HEK293 (cell line): Measurements from ENCODE around the gene FMNL1.
A peak's percentile ranks its signal among the peaks of the same experiment; 100 is the strongest.
"Not testable (repeated sequence)": the region's sequence is repeated elsewhere in the genome, so short reads cannot be mapped to it uniquely, and the experiment has no call there.

ENCODE experiments used
- CTCF ChIA-PET: fragments of 350-600 bp; formaldehyde crosslinking; extraction: SDS; loops from one replicate; lab custom pipeline; 2021; ENCODE audit warnings: antibody characterized with exemption; lab: Yijun Ruan, JAX
- POLR2A ChIA-PET: fragments of 300-600 bp; formaldehyde crosslinking; extraction: SDS; loops from one replicate; lab custom pipeline; 2020; ENCODE audit warnings: antibody characterized with exemption, inconsistent platforms; lab: Yijun Ruan, JAX
- H3K27ac ChIP-seq: fragments of 200-500 bp; sonication (Bioruptor generic); 2 replicates; pipeline ENCODE4 v1.5.1; 2014; ENCODE audit warnings: low read depth, low read length, control low read depth, inconsistent platforms; ENCODE audit errors: extremely low read depth
- H3K36me3 ChIP-seq, 2 experiments: fragments of 200-500 bp in 1 of 2; sonication (Bioruptor generic) in 1 of 2; 1 replicate in 1 of 2; 2 replicates in 1 of 2; pipeline ENCODE4 v1.5.1; 2014 to 2017; ENCODE audit warnings: inconsistent platforms in 2 of 2, low read length in 2 of 2; ENCODE audit not compliant: control insufficient read depth in 2 of 2, insufficient read depth in 1 of 2
- H3K4me1 ChIP-seq: fragments of 200-500 bp; sonication (Bioruptor generic); 2 replicates; pipeline ENCODE4 v1.5.1; 2014; ENCODE audit warnings: mild to moderate bottlenecking, low read length, inconsistent platforms; ENCODE audit not compliant: control insufficient read depth, insufficient read depth
- H3K4me3 ChIP-seq: 2 replicates; pipeline ENCODE4 v1.5.1; 2011; ENCODE audit warnings: low read depth, mild to moderate bottlenecking, control low read depth, low read length, moderate library complexity
- H3K9me3 ChIP-seq: fragments of 200-500 bp; sonication (Bioruptor generic); 2 replicates; pipeline ENCODE4 v1.5.1; 2014; ENCODE audit warnings: low read depth, low read length, inconsistent platforms; ENCODE audit not compliant: control insufficient read depth, insufficient read depth
- GLIS1 ChIP-seq: fragments of 450-650 bp; formaldehyde crosslinking; IDR thresholded peaks from 2 replicates; pipeline ENCODE4 v1.5.1; 2016; ENCODE audit warnings: missing biosample characterization, missing genetic modification characterization
- IKZF3 ChIP-seq: fragments of 450-650 bp; IDR thresholded peaks from 2 replicates; pipeline ENCODE4 v1.5.0; 2018; ENCODE audit warnings: missing biosample characterization, mild to moderate bottlenecking, missing genetic modification characterization, moderate library complexity
- ZBTB17 ChIP-seq: fragments of 450-650 bp; formaldehyde crosslinking; IDR thresholded peaks from 2 replicates; pipeline ENCODE4 v1.5.1; 2016; ENCODE audit warnings: missing biosample characterization, missing genetic modification characterization
- ZIC2 ChIP-seq: fragments of 450-650 bp; formaldehyde crosslinking; IDR thresholded peaks from 2 replicates; pipeline ENCODE4 v1.5.1; 2016; ENCODE audit warnings: missing biosample characterization, missing genetic modification characterization
- ZNF155 ChIP-seq: fragments of 450-650 bp; formaldehyde crosslinking; IDR thresholded peaks from 2 replicates; pipeline ENCODE4 v1.5.1; 2016; ENCODE audit warnings: missing biosample characterization, missing genetic modification characterization
- ZNF24 ChIP-seq: fragments of 450-650 bp; formaldehyde crosslinking; IDR thresholded peaks from 2 replicates; pipeline ENCODE4 v1.5.1; 2016; ENCODE audit warnings: missing biosample characterization, missing genetic modification characterization
- ZNF302 ChIP-seq: fragments of 450-650 bp; formaldehyde crosslinking; IDR thresholded peaks from 2 replicates; pipeline ENCODE4 v1.5.1; 2016; ENCODE audit warnings: missing biosample characterization, missing genetic modification characterization, low read depth
- ZNF324 ChIP-seq: fragments of 450-650 bp; formaldehyde crosslinking; IDR thresholded peaks from 2 replicates; pipeline ENCODE4 v1.5.1; 2016; ENCODE audit warnings: missing biosample characterization, missing genetic modification characterization
- ZNF366 ChIP-seq: fragments of 450-650 bp; formaldehyde crosslinking; conservative IDR thresholded peaks from 2 replicates; pipeline ENCODE4 v1.5.1; 2016; ENCODE audit warnings: missing biosample characterization, missing genetic modification characterization
- ZNF529 ChIP-seq: fragments of 450-650 bp; formaldehyde crosslinking; IDR thresholded peaks from 2 replicates; pipeline ENCODE4 v1.5.1; 2017; ENCODE audit warnings: missing genetic modification characterization, missing biosample characterization; ENCODE audit not compliant: insufficient replicate concordance
- ZNF629 ChIP-seq: fragments of 450-650 bp; formaldehyde crosslinking; IDR thresholded peaks from 2 replicates; pipeline ENCODE4 v1.5.1; 2017; ENCODE audit warnings: missing biosample characterization, missing genetic modification characterization
- ZNF654 ChIP-seq: fragments of 450-650 bp; formaldehyde crosslinking; IDR thresholded peaks from 2 replicates; pipeline ENCODE4 v1.5.1; 2016; ENCODE audit warnings: low read depth, missing biosample characterization, missing genetic modification characterization
- ZNF664 ChIP-seq: fragments of 450-650 bp; formaldehyde crosslinking; IDR thresholded peaks from 2 replicates; pipeline ENCODE4 v1.5.1; 2016; ENCODE audit warnings: missing biosample characterization, missing genetic modification characterization
- TF ChIP-seq, protein P1 (sequence below): fragments of 450-650 bp; formaldehyde crosslinking; conservative IDR thresholded peaks from 2 replicates; pipeline ENCODE4 v1.5.1; 2016; ENCODE audit warnings: low read depth, missing biosample characterization, missing genetic modification characterization
- TF ChIP-seq, protein P2 (sequence below): fragments of 450-650 bp; formaldehyde crosslinking; IDR thresholded peaks from 2 replicates; pipeline ENCODE4 v1.5.1; 2016; ENCODE audit warnings: missing biosample characterization, missing genetic modification characterization
- TF ChIP-seq, protein P3 (sequence below): fragments of 450-650 bp; IDR thresholded peaks from 2 replicates; pipeline ENCODE4 v1.5.1; 2018; ENCODE audit warnings: missing biosample characterization, missing genetic modification characterization
- TF ChIP-seq, protein P4 (sequence below): fragments of 450-650 bp; formaldehyde crosslinking; IDR thresholded peaks from 2 replicates; pipeline ENCODE4 v1.5.1; 2016; ENCODE audit warnings: missing biosample characterization, missing genetic modification characterization
- TF ChIP-seq, protein P5 (sequence below): fragments of 450-650 bp; formaldehyde crosslinking; IDR thresholded peaks from 2 replicates; pipeline ENCODE4 v1.5.1; 2016; ENCODE audit warnings: missing biosample characterization, missing genetic modification characterization, low read depth

FMNL1 gene

DNA sequence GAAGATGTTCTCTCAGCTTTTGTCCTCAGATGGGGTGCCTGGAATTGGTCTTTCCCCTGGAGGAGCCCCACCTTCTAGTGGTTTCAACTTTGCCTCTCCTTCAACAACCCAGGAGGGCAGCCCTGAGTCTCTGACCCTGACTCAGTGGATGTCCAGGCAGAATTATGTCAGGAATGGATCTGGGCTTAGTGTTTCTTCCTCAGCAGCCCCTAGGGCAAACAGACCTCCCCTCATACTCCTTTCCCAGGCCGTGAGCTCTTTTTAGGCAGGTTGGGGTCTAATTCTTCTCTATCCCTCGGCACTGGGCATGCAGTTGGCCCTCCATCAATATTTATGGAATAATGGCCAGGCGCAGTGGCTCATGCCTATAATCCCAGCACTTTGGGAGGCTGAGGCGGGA is 20.2 kb upstream of the FMNL1 start (continued):
- TF ChIP-seq, protein P1, sequence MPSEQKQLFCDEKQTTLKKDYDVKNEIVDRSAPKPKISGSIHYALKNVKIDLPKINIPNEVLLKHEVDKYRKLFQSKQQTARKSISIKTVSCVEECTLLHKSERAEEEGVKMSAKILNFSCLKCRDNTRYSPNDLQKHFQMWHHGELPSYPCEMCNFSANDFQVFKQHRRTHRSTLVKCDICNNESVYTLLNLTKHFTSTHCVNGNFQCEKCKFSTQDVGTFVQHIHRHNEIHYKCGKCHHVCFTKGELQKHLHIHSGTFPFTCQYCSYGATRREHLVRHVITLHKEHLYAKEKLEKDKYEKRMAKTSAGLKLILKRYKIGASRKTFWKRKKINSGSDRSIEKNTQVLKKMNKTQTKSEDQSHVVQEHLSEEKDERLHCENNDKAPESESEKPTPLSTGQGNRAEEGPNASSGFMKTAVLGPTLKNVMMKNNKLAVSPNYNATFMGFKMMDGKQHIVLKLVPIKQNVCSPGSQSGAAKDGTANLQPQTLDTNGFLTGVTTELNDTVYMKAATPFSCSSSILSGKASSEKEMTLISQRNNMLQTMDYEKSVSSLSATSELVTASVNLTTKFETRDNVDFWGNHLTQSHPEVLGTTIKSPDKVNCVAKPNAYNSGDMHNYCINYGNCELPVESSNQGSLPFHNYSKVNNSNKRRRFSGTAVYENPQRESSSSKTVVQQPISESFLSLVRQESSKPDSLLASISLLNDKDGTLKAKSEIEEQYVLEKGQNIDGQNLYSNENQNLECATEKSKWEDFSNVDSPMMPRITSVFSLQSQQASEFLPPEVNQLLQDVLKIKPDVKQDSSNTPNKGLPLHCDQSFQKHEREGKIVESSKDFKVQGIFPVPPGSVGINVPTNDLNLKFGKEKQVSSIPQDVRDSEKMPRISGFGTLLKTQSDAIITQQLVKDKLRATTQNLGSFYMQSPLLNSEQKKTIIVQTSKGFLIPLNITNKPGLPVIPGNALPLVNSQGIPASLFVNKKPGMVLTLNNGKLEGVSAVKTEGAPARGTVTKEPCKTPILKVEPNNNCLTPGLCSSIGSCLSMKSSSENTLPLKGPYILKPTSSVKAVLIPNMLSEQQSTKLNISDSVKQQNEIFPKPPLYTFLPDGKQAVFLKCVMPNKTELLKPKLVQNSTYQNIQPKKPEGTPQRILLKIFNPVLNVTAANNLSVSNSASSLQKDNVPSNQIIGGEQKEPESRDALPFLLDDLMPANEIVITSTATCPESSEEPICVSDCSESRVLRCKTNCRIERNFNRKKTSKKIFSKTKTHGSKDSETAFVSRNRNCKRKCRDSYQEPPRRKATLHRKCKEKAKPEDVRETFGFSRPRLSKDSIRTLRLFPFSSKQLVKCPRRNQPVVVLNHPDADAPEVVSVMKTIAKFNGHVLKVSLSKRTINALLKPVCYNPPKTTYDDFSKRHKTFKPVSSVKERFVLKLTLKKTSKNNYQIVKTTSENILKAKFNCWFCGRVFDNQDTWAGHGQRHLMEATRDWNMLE (tag by site-specific recombination): no peak
- TF ChIP-seq ZNF529: no peak
- TF ChIP-seq, protein P2, sequence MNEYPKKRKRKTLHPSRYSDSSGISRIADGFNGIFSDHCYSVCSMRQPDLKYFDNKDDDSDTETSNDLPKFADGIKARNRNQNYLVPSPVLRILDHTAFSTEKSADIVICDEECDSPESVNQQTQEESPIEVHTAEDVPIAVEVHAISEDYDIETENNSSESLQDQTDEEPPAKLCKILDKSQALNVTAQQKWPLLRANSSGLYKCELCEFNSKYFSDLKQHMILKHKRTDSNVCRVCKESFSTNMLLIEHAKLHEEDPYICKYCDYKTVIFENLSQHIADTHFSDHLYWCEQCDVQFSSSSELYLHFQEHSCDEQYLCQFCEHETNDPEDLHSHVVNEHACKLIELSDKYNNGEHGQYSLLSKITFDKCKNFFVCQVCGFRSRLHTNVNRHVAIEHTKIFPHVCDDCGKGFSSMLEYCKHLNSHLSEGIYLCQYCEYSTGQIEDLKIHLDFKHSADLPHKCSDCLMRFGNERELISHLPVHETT (tag by site-specific recombination): no peak
- TF ChIP-seq, protein P3, sequence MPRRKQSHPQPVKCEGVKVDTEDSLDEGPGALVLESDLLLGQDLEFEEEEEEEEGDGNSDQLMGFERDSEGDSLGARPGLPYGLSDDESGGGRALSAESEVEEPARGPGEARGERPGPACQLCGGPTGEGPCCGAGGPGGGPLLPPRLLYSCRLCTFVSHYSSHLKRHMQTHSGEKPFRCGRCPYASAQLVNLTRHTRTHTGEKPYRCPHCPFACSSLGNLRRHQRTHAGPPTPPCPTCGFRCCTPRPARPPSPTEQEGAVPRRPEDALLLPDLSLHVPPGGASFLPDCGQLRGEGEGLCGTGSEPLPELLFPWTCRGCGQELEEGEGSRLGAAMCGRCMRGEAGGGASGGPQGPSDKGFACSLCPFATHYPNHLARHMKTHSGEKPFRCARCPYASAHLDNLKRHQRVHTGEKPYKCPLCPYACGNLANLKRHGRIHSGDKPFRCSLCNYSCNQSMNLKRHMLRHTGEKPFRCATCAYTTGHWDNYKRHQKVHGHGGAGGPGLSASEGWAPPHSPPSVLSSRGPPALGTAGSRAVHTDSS (tag by site-specific recombination): no peak
- no peak for TF ChIP-seq ZNF155
- TF ChIP-seq, protein P4, sequence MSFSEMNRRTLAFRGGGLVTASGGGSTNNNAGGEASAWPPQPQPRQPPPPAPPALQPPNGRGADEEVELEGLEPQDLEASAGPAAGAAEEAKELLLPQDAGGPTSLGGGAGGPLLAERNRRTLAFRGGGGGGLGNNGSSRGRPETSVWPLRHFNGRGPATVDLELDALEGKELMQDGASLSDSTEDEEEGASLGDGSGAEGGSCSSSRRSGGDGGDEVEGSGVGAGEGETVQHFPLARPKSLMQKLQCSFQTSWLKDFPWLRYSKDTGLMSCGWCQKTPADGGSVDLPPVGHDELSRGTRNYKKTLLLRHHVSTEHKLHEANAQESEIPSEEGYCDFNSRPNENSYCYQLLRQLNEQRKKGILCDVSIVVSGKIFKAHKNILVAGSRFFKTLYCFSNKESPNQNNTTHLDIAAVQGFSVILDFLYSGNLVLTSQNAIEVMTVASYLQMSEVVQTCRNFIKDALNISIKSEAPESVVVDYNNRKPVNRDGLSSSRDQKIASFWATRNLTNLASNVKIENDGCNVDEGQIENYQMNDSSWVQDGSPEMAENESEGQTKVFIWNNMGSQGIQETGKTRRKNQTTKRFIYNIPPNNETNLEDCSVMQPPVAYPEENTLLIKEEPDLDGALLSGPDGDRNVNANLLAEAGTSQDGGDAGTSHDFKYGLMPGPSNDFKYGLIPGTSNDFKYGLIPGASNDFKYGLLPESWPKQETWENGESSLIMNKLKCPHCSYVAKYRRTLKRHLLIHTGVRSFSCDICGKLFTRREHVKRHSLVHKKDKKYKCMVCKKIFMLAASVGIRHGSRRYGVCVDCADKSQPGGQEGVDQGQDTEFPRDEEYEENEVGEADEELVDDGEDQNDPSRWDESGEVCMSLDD: no peak

DNA sequence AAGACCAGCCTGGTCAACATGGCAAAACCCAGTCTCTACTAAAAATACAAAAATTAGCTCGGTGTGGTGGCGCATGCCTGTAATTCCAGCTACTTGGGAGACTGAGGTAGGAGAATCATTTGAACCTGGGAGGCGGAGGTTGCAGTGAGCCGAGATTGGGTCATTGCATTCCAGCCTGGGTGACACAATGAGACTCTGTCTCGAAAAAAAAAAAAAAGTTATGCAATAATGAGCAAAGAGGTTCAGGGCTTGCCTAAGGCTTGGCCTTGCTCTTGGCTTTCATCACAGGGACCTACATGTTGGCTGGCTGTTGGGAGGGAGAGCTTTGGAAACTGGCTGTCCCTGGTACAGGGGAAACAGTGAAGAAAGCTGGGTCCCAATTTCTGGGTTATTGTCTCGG is 19.8 kb upstream of the FMNL1 start:
- H3K27ac ChIP-seq, POLR2A ChIA-PET, H3K4me1 ChIP-seq, H3K9me3 ChIP-seq, H3K36me3 ChIP-seq, H3K4me3 ChIP-seq: not testable (repeated sequence)
- CTCF ChIA-PET: interaction anchor here (0.5 to 10.8 kb wide), 10 partner anchors 11 to 234 kb away, joined by 3 to 301 read pairs (median 6); partner anchors contain the start of genes ACBD4, C1QL1 and HEXIM1

DNA sequence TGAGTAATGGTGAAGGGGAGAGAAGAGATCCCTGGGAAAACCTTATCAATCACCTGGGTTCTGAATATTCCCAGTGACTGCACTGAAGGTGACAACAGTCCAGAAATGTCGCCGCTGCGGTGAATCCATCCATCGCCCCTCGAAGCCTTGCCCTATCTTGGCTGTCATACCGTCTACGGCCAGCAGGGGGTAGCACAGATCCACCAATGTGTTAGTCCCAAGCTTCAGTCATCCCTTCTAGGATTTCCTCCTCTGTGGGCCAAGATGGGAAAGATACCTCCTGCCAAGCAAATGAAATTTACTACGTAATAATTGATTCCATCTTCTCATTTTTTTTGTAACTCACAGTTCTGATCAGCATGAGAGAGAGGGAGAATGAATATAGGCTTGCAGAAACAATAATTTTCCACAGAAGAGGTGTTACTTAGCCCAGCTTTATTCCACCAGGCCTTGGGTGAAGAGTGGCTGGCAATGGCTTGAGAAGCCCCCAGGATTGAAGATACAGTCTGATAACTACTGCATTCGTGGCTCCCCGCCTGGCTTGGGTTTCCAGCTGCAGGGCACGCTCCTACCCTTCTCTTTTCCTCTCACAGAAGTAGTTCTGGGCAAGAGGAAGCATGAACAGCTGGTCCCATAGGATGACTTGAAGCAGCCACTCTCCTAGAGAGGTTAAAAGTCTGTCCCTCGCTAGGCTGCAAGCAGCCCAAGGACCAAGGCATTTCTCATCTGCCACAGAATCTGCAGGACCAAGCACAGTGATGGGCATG is 2.6 kb upstream of the FMNL1 start:
- H3K4me3 ChIP-seq: no peak overlapping the region
- H3K9me3 ChIP-seq: no peaks in the 10 kb centered on the region
- no peaks in the 10 kb centered on the region; a peak in 1 of 3 replicates for H3K36me3 ChIP-seq
- H3K27ac ChIP-seq: no peak overlapping the region
- CTCF ChIA-PET: interaction anchor here (0.5 to 10.4 kb wide), 59 partner anchors 8 to 650 kb away, joined by 3 to 192 read pairs (median 4); partner anchors contain the start of genes ACBD4 and HEXIM1
- H3K4me1 ChIP-seq: no peaks in the 10 kb centered on the region; the same call in 1 of the 2 replicates
- POLR2A ChIA-PET: interaction anchor here (0.6 to 2.1 kb wide), 8 partner anchors 13 to 207 kb away, joined by 3 to 7 read pairs (median 4); partner anchors contain the start of genes ACBD4, HEXIM1 and HEXIM2
- TF ChIP-seq ZBTB17 (tag by site-specific recombination) (peak; percentile 65; the same call in 1 of the 2 replicates), ZNF654 (tag by site-specific recombination) (peak; percentile 96), IKZF3 (tag by site-specific recombination) (peak; percentile 94), ZNF366 (peak; percentile 48), GLIS1 (peak; percentile 88), ZIC2 (no peak), ZNF324 (tag by site-specific recombination) (0 out of 2 replicates have a peak, but pooled peaks have one; percentile 12), ZNF664 (tag by site-specific recombination) (no peak), ZNF629 (tag by site-specific recombination) (0 out of 2 replicates have a peak, but pooled peaks have one; percentile 27), ZNF302 (no peak), ZNF24 (tag by site-specific recombination) (0 out of 2 replicates have a peak, but pooled peaks have one; percentile 58)
- TF ChIP-seq, protein P5, sequence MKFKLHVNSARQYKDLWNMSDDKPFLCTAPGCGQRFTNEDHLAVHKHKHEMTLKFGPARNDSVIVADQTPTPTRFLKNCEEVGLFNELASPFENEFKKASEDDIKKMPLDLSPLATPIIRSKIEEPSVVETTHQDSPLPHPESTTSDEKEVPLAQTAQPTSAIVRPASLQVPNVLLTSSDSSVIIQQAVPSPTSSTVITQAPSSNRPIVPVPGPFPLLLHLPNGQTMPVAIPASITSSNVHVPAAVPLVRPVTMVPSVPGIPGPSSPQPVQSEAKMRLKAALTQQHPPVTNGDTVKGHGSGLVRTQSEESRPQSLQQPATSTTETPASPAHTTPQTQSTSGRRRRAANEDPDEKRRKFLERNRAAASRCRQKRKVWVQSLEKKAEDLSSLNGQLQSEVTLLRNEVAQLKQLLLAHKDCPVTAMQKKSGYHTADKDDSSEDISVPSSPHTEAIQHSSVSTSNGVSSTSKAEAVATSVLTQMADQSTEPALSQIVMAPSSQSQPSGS (tag by site-specific recombination): no peak
